ENCODE results near the gene ETNK2.
"Not testable (repeated sequence)": the region's sequence is repeated elsewhere in the genome, so short reads cannot be mapped to it uniquely, and the experiment has no call there.

Gene ETNK2

DNA sequence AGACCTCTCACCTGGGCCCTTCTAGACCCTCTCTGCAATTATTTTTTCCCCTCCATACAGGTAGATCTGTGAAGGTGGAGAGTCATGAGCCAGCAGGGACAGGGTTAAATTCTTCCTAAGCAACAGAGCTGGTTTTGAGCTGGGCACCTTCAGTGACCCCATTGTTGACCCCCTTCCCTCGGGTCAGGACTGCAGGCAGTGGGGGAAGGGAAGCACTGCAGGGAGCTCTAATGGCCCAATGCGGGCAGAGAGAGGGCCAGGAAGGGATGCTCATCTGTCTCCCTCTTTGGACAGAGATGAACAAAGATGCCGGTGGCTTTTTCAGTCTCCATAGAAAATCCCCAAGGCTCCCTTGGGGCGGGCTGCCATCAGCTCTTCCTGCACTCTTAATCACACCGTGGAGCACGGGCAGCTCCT, 57.5 kb downstream of the ETNK2 start:
- DNase-seq, result no peak

- no peak for DNase-seq
Observed at GRCh38 chr1:204093781-204094180, 58.1 kb downstream of the ETNK2 start.

DNA sequence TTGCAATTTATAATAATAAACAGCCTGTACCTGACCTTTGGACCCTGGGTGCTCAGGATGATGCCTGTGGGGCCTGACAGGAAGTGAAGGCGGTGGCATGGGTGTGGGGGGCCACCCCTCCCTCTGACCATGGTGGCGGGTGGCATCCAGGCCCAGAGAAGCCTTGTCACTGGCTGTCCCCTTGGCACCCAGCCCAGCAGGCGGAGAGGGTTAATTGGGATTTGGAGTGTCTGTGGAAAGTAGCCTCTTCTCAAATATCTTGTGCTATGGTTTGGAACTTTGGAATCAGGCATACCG, 58.5 kb downstream of the ETNK2 start:
- DNase-seq, result no peak

DNA sequence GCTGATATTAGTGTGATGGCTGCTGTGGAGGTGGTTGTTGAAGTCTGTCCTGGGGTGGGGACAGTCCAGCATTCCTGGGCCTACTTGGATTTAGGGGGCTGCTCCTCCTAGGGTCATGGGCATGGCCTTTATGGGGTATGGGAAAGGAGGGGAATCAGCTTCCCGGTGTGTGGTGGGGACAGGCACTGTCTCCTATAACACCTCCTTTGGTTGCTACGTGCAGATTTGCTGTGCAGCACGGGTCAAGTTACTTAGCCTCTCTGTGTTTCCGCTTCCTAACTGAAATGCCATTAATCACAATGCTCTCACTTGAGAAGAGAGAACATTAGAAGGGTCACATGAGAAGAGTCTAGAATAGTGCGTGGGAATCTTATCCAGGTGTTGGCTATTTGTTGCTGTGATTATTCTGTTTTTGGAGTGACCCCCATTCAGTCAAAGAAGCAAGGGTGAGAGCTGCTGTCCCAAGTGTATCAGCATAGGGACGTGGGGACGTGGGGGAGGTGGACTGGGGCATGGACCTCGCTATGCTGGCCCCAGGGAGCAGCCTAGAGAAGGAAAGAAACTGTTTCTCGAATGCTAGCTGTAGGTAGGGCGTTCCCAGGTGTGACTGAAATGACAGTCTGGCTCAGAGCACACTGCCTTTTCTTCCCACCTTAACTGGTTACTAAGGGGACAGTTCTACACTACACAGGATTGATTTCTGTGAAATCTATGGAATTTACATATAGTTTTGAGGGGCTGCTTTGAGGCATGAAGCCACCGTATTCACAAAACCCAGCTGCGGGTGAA, 59.0 kb downstream of the ETNK2 start:
- no peak for DNase-seq

- no peak for DNase-seq
Observed at GRCh38 chr1:204091787-204092312, 60.0 kb downstream of the ETNK2 start.

DNA sequence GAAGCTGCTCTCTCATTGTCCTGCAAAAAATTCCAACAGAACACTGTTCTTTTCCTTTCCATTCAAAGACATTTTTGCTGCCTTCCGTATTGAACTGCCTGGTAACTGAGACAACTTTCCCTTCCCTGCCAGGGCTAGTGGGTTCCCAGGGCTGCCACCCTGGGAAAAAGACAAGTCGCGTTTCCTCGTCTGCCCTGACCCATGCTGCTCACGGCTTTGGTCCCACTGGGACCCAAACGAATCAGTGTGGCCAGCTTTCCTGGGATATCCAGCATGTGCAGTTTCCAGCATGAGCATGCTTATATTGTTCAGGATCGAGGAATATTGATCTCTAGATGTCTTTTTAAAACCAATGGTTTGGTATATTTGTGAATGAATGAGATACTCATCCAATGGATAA, 60.8 kb downstream of the ETNK2 start:
- DNase-seq, result no peak

DNA sequence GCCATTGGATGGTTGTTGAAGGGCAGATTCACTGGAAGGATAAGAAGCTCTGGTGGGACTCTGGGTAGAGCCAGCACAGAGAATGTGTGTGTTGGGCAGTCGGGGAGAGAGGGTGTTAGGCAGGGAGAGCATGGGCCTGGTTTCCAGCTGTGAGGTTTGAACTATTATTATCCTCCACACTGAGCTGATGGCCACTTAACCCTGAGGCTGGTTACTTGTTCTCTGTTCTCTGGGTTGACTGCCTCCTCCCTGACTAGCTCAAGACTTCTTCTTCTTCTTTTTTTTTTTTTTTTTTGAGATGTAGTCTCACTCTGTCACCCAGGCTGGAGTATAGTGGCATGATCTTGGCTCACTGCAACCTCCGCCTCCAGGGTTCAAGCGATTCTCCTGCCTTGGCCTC, 61.7 kb downstream of the ETNK2 start:
- not testable (repeated sequence) for DNase-seq

DNA sequence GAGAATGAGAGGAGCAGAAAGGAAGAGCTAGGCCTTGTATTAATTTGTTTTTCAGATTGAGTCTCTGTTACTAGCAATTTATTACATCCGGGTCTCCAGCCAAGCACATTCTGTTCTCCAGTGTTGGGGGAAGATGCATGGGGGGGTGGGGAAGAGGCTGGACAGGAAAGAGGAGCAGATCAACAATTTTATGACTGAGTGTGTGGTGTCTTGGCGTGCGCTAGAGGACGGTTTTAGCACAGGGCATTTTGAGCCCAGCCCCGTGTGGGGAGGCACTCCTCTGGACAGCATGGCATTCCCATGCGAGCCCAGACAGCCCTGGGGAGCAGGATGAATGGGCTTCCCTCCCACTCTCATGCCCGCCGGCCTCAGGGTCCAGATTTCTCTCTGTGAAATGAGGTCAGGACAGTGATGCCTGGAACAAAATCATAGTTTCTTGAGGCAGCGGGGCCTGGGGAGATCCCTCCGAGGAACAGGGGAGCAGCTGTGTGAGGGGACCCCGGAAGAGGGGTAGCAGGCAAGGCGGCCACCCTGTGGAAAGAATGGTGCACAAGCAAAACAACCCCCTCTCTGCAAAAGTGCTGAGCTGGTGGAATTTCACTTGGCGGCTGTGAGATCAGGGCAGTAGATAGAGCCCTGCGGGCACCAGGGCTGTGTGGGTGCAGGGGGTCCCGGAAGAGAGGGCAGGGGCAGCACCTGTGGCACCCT, 62.6 kb downstream of the ETNK2 start:
- no peak for DNase-seq

DNA sequence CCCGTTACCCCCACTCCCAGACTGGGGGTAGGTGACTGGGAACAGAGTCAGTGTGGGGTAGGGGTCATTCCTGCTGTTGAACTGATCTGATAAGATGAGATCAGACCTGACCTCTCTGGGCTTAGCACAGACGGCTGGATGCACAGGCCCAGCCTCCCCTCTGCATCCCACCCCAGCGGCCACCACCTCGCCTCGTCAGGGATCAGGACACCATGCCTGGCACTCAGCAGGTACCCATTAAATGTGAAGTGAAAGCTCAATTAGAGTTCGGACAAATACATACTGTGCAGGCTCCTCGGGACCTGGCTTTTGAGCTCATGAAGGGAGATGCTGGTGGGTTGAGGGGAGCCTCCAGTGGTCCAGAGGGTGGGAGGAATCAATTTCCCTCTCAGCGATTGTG, 63.2 kb downstream of the ETNK2 start:
- DNase-seq, result no peak

GRCh38 chr1:204087893-204088528, 63.8 kb downstream of the ETNK2 start:
- DNase-seq, result no peak

DNA sequence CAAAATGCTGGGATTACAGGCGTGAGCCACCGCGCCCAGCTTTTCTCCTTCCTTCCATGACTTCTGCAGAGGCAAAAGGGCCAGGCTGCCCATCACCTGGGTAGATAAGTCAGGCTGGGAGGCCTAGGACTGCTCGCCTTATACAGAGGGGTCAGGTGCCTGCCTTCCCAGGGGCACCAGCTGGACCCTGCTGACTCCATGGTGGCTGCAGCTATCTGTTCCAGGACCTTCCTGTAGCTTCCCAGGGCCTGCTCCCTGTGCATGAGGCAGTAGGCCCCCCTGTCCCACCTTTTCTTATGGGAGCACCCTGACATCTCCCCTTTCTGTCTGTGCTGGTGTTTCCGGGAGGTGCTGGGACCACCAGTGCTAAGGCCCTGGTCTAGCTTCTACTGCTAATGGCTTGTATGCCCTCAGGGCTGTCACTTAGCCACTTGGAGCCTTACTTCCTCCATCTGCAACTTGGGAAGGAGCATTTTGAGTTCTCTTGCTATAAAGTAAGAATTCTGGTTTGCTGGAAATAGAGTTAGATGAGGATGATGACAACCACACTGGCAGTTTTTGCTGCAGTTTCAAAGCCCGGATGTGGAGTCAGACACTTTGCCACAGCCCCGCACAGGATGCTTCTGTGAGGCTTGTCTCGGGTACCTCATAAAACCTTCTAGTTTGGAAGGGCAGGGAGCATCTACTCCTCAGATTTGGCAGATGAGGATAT, 64.5 kb downstream of the ETNK2 start:
- no peak for DNase-seq

DNA sequence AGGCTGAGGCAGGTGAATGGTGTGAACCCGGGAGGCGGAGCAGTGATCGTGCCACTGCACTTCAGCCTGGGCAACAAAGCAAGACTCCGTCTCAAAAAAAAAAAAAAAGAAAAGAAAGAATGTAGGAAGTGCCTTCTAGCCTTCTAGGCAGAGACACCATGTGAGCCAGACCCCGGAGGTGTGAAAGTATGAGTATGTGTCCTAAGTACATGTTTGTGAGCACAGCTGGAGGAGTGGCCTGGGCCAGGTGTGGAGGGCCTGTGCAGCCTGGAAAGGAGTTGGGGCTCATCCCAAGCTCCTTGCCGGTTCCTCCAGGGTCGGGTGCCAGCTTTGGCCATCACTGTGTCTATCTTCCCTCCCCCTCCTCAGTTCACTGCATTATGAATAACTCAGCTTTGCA, 66.0 kb downstream of the ETNK2 start:
- DNase-seq, result no peak

GRCh38 chr1:204084247-204084772, 67.5 kb downstream of the ETNK2 start:
- no peak for DNase-seq

DNA sequence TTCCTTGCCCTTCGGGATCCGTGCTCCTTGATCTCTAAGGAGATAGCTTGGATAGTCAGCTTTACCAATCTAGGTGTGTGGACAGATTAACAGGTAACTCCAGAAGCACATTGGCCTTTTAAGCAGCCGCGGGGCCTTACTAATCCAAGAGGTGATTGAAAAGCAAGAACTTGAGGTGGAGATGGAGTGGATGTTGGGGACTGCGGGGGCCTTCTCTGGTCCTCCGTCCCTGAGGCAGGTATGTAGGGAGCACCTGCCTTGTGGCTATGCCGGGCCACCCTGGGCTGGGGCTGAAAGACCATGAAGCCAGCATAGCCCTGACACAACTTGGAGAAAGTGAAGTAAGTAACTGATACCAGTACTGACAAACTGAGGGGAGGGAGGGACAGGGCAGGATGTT, 68.4 kb downstream of the ETNK2 start:
- DNase-seq, result no peak

DNA sequence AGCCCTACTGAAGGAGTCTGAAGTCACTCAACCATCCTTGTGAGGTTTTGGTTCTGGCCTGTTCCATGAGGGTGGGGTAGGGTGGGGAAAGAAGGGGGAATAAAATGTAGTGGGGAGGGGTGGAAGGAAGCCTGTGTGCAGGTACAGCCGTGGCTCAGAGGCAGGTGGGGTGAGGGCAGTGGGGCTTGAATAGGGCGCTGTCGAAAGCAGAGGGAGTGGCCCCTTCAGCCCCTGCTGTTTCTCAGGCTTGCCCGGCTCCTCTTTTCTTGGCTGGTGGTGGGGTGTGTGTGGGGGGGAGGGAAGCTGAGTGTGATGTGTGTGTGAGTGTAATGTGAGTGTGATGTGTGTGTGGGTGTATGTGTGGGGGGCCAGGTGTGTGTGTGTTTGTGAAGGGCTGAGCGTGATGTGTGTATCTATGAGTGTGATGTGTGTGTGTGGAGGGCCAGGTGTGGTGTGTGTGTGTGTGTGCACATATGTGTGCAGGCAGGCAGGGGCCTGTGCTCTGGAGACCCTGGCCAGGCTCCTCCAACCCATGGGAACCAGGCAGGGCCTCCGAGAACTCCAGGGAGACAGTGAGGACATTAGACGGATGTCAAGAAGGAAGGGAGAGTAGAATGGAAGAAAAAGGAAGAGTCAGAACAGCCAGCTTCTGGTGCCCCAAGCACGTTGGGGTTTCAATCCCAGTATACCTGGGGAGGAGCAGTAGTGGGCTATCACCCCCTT, 69.9 kb downstream of the ETNK2 start:
- no peak for DNase-seq

DNA sequence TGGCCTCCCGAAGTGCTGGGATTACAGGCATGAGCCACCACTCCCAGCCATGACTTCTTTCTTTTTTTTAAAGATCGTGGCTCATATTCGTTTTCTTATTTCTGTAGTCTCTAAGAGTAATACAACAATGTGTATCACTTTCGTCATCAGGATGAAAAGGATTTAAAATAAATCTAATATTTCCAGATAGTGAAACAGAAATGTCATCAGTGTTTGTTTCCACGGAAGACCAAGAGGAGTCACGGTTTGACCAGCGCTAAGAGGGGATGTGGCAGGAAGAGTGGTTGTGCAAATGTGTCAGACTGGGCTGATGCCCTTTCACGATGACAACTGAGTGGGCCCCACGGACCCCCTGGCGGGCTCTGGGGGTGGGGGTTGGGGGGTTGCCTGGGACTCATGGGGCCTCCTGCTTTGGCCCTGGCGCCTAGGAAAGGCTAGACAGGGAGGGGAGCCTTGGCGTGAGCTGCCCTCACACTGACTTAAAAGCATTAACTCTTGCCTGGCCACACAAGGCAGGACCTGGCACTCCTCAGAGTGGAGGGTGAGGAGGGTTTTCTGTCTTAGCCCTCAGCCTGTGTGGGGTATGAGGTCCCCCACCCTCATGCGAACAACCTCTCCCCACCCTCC, 70.6 kb downstream of the ETNK2 start:
- DNase-seq, result no peak

Data from OCI-M1 (cell line).